Testis (tissue), 2 donors: ENCODE results near the gene ZNF423.

Source experiments
- POLR2A ChIP-seq: fragments of 450-650 bp; IDR thresholded peaks from one replicate; pipeline ENCODE4 v1.6.1; 2017; ENCODE audit warnings: antibody characterized with exemption, mild to moderate bottlenecking, moderate library complexity
- TF ChIP-seq, protein P1 (sequence below), 3 experiments: fragments of 450-650 bp in 2 of 3; fragments of 200-600 bp in 1 of 3; sonication (generic) in 1 of 3; IDR thresholded peaks; one replicate each; pipeline ENCODE4 v1.5.1; 2016 to 2019; ENCODE audit warnings: antibody characterized with exemption in 3 of 3, mild to moderate bottlenecking in 2 of 3, moderate library complexity in 1 of 3

DNA sequence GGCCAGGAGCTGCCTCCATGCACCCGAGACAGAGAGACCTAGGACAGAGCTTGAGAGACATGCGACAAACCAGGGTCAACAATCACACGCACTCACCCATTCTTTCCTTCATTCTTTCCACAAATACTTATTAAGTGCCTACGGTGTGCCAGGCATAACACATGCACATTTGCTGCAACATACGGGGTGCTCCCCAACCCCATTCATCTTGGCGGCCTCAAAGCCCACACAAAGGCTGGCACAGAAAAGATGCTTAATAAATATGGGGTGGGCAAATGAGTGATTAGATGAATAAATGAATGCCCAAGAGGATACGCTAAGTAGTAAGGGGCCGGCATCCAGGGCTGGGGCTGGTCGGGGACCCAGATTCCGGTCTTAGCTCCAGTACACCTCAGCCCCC lies 117.9 kb downstream of the ZNF423 start:
- TF ChIP-seq, protein P1, sequence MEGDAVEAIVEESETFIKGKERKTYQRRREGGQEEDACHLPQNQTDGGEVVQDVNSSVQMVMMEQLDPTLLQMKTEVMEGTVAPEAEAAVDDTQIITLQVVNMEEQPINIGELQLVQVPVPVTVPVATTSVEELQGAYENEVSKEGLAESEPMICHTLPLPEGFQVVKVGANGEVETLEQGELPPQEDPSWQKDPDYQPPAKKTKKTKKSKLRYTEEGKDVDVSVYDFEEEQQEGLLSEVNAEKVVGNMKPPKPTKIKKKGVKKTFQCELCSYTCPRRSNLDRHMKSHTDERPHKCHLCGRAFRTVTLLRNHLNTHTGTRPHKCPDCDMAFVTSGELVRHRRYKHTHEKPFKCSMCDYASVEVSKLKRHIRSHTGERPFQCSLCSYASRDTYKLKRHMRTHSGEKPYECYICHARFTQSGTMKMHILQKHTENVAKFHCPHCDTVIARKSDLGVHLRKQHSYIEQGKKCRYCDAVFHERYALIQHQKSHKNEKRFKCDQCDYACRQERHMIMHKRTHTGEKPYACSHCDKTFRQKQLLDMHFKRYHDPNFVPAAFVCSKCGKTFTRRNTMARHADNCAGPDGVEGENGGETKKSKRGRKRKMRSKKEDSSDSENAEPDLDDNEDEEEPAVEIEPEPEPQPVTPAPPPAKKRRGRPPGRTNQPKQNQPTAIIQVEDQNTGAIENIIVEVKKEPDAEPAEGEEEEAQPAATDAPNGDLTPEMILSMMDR (IDR thresholded peaks at IDR 0.05) = no peak
- no peak for TF ChIP-seq POLR2A
